SHP77 treated with DMSO at 0.1 percent for 48 hours (cell line): ENCODE data around the gene NPTN.
"Not testable (repeated sequence)": the region's sequence is repeated elsewhere in the genome, so short reads cannot be mapped to it uniquely, and the experiment has no call there.

Source experiments
- DNase-seq: peaks from one replicate; lab custom pipeline; 2025; lab: John Stamatoyannopoulos, UW

The NPTN gene

GRCh38 chr15:73570355-73571032 lies 62.7 kb downstream of the NPTN start:
- DNase-seq = no peak

- DNase-seq = no peak
Observed at GRCh38 chr15:73569361-73569760, 63.8 kb downstream of the NPTN start.

DNA sequence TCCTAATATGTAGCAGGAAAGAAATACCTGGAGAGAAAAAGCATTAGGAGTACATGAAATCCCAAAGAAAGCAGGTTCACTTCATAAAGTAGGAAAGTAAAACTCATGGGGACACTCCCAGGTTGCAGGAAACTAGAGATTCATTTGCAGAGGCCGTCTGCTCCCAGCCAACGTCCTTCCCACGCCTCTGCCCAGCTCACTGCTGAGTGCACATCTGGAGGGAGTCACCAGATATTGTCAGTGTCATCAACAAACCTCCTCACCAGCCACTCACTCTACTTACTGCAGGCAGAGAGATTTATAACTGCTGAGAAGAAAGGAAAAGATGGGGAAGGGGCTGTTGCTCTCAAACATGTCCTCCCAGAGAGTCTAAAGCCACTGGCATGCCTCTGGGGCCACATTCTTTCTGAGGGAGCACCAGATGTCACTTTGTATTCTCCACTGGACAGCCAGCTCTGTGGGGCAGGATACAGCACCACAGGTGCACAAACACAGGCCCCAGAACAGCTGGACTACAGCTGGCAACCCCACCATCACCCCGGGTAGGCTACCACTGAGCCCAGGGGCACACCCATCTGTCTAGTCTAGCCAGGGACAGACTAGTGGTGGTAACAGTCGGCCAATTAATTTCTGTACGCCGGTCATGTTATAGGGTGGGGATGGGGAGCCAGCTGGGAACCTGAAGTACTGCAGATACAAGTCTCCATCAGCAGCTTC lies 64.5 kb downstream of the NPTN start:
- no peak for DNase-seq

DNA sequence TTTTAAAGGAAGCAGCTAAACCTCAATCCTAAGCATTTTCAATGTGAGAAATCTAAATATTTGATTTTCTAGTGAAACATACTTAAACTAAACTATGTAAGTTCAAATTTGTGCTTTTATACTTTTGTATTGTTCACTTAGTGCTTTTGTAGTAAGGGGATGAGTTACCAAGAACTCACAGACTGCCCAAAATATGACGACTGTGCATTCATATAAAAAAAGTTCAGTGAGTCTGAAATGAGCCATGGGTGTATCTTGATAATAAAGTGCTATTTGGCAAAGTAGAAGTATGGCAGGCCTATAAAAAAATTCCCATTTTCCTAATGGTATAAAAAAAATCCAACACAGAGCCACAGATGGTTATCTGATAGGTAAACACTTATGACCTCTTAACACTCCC lies 66.2 kb downstream of the NPTN start:
- no peak for DNase-seq

DNA sequence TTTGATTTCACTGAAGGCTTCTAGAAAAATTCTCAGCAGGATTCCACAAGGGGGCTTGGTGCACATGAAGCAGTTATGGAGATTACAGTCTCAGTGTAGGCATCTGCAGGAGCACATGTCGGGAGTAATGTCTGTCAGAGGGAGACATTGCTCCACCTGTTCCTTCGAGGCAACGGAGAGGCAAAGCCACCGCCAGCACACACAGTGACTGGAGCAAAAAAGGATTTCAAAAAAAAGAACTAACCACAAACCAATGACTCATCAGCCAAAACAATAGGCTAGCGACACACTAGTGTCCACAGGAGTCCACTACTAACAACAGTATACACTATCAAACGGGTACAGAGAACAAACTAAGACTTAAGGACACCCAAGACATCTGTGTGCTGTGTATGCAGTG lies 68.9 kb downstream of the NPTN start:
- no peak for DNase-seq

GRCh38 chr15:73560501-73561117 lies 72.6 kb downstream of the NPTN start:
- DNase-seq = peak; percentile 7

DNA sequence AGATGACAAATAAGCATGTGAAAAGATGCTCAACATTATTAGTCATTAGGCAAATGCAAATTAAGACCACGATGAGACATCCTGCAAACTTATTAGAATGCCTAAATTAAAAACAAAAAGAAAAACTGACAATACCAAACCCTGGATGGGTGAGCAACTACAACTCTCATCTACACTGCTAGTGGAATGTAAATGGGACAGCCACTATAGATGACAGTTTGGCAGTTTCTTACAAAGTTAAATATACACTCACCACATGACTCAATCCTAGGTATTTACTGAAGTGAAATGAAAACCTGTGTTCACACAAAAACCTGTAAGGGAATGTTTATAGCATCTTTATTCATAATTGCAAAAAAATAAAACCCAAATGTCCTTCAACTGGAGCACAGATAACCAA lies 74.7 kb downstream of the NPTN start:
- DNase-seq = no peak

DNA sequence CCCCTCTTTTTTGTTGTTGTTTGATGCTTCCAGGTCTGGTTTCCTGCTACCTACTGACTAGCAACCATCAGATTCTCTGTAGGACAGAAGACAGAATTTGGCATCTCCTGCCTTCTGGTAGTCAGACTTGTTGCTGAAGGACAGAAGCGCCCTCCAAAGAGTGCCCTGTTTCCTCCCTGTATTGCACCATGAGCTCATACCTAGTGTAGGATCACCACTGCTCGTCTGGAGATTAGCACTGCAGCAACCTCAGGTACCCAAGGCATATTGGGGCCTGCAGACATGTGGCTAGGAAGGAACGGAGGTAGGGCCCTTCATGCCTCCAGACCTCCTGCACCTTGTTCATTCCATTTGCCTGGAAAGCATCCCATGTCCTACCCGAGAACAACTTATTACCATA lies 78.1 kb downstream of the NPTN start:
- no peak for DNase-seq

DNA sequence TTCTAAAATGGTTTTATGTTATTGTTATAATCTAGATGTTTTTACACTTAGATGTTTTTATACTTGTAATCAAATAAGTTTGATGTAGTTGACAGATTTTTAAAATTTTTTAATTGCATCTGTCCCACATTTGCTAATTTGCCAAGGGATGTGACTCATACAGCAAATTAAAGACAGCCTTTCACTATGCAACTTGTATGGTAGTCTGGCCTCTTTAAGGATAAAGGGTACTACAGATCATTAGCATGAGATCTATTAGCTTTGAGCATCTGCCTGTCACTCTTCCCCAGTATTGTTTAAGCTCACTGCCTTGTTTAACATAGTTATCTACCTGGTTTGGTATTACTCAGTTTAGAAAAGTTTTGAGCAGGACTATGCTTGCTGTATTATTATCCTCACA lies 83.0 kb downstream of the NPTN start:
- DNase-seq = no peak

GRCh38 chr15:73548925-73549324 lies 84.3 kb downstream of the NPTN start:
- not testable (repeated sequence) for DNase-seq

- no peak for DNase-seq
Observed at GRCh38 chr15:73541479-73541878, 91.7 kb downstream of the NPTN start.

DNA sequence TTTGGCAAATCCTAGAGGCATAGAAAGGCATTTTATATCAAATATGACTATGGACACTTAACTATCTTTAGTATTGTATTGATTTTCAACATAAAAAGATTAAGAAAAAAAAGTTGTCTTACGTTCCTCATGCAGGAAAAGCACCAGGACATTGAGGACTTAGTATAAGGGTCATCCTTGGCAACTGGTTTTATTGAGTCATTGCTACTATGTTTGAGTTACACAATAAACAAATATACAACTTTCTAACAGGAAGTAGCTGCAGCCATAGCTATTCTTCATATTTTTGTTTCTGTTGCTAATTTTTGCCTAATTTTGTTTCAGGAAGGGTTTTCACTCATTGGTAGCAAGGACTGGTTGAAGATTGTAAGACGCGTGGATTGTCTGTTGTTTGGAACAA lies 93.0 kb downstream of the NPTN start:
- DNase-seq = no peak

DNA sequence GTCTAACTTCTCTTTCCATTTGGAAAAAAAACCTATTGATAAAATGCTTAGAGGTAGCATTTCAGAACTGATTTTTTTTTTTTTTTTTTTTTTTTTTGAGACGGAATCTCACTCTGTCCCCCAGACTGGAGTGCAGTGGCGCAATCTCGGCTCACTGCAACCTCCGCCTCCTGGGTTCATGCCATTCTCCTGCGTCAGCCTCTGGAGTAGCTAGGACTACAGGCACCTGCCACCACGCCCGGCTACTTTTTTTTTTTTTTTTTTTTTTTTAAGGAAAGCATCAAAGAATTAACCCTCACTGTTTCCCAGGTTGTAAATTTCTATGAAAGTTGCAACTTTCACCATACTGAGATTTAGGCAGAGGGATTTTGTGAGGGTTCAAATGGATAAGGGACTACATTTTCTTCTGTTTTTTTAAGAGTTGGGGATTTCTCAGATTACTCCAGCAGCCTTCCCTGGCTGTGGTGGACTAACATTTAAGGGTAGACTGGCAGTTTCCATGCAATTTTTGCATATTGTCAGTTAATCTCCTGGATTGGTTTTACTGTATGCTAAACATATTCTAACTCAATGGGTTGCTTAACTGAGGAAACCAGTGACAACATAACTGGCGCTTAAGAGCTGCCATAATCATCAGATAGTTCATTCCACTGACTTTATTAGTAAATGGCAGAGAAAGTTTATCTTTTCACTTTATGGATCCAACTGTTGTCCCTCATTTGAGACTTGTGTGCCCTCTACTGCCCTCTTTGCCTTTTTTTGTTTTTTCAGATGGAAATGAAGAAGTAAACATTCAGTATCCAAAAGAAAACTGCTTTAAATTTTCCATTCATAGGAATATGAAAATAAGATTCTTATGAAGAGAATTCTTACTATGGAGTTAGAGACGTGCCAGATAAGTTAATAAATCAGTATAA lies 93.7 kb downstream of the NPTN start:
- DNase-seq = no peak

DNA sequence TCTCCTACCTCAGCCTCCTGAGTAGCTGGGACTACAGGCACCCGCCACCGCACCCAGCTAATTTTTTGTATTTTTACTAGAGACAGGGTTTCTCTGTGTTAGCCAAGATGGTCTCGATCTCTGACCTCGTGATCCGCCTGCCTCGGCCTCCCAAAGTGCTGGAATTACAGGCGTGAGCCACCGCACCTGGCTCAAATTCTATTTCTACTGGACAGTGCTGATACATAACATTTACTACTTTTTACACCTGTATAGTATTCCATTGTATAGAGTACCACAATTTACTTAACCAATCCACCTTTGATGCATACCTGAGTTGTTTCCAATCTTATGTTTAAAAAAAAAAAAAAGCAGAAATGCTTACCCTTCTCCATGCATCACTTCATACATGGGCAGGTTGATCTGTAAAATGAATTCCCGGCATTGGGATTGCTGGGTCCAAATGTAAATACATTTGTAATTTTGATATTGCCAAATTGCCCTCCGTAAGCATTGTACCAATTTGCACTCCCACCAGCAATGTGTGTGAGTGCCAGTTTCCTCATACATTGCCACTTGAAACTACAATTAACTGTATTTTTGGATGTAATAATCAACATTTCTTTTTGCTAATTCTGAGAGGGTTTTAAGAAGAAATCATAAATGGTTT lies 94.5 kb downstream of the NPTN start:
- DNase-seq = no peak

DNA sequence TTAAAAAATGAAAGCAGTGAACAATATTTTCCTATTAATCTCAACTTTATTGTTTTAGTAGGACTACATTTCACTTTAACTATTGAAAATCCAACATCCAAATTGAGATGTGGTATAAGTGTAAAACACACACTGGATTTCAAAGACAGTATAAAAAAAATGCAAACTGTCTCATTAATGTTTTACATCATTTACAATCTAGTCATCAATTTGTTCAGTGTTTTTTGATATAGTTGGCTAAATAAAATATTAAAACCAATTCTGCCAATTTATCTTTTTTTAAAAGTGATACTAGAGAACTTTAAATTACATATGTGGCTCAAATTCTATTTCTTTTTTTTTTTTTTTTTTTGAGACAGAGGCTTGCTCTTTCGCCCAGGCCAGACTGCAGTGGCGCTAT lies 95.1 kb downstream of the NPTN start:
- DNase-seq = no peak

GRCh38 chr15:73530649-73531048 lies 102.5 kb downstream of the NPTN start:
- no peak for DNase-seq

GRCh38 chr15:73527598-73527997 lies 105.6 kb downstream of the NPTN start:
- no peak for DNase-seq

- DNase-seq = no peak
Observed at GRCh38 chr15:73524919-73525318, 108.3 kb downstream of the NPTN start.

DNA sequence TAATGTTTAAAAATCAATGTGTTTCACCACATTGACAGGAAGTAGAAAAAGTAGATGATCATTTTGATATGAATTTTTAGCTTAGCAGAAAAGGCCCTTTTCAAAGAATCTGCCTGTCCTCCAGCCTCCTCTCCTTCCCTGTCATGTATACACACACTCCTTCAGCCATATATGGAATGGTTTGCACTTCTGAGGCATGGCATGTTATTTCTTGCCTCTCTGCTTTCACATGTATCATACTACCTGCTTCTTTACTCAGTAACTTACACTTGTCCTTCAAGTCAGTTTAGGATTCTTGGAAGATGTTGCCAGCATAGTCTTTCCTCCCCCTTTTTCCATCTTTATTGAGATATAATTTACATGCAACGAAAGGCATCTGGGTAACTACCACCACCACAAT lies 111.2 kb downstream of the NPTN start:
- DNase-seq = no peak

DNA sequence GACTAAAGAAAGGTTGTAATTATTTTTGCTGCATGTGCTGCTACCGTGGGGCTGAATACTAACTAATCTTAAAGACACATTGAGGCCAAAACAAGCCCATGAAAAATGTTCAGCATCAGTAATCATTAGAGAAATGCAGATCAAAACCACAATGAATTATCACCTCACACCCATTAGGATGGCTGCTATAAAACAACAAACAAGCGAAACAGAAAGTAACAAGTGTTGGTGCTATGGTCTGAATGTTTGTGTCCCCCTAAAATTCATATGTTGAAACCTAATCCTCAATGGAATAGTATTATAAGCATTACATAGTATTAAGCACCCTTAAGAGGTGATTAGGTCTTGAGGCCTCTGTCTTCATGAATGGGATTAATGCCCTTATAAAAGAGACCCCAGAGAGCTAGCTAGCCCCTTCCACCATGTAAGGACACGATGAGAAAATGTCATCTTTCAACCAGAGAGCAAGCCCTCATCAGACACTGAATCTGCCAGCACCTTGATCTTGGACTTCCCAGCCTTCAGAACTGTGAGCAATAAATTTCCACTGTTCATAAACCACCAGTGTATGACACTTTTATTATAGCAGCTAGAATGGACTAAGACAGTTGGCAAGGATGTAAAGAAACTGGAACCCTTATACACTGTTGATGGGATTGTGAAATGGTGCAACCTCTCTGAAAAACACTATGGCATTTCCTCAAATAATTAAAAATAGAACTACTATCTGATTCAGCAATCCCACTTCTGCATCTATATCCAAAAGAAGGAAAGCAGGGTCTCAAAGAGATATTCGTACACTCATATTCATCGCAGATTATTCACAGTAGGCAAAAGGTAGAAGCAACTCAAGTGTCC lies 114.1 kb downstream of the NPTN start:
- no peak for DNase-seq
